ENCODE results near the gene ALKBH6. TPM values are rescaled to one million over a fixed set of nuclear protein-coding genes. Genes with fewer than 3 reads are reported as not detected.

Gene ALKBH6
- total RNA-seq, 2 donors from 2014 or later: 16.2 to 16.5 TPM

DNA sequence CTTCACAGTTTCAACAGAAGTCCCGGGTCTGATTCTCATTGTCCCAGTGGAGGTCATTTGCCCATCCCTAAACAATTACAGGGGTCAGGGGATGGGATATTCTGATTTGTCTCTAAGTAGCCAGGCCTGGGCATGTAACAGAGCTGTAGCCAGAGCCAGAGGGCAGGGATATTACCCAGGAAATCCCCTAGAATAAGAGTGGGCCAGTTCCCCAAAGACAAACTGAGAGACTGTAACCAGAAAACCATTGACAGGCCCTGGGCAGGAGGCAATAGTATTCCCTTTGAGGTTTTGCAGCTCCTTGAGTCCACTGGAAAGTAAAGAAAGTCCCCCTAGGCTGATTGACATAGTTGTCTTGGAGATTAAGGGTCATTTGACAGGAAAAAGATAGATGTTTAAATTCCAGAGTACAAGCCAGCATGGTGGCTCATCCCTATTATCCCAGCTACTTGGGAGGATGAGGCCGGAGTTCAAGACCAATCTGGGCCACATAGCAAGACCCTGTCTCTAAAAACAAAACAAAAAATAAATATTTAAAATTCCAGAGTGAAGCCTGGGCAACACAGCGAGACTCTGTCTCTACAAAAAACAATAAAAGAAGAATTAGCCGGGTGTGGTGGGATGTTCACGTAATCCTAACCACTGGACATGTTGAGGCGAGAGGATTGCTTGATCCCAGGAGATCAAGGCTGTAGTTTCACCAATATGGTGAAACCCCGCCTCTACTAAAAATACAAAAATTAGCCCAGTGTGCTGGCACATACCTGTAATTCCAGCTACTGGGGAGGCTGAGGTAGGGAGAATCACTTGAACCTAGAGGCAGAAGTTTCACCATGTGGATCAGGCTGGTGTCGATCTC, 20.9 kb downstream of the ALKBH6 start:
- Histone ChIP-seq H3K9me3 (no peaks in the 10 kb centered on the region), H3K4me1 (peaks cover 0 to 28% of the 10 kb centered on the region in 2 donors), H3K36me3 (peaks cover 1% of the 10 kb centered on the region), H3K27ac (no peak overlapping the region), H3K4me3 (no peak overlapping the region), H3K27me3 (no peaks in the 10 kb centered on the region)
- no peak for DNase-seq (ENCODE audit: low spot score)
- TF ChIP-seq, protein P1, sequence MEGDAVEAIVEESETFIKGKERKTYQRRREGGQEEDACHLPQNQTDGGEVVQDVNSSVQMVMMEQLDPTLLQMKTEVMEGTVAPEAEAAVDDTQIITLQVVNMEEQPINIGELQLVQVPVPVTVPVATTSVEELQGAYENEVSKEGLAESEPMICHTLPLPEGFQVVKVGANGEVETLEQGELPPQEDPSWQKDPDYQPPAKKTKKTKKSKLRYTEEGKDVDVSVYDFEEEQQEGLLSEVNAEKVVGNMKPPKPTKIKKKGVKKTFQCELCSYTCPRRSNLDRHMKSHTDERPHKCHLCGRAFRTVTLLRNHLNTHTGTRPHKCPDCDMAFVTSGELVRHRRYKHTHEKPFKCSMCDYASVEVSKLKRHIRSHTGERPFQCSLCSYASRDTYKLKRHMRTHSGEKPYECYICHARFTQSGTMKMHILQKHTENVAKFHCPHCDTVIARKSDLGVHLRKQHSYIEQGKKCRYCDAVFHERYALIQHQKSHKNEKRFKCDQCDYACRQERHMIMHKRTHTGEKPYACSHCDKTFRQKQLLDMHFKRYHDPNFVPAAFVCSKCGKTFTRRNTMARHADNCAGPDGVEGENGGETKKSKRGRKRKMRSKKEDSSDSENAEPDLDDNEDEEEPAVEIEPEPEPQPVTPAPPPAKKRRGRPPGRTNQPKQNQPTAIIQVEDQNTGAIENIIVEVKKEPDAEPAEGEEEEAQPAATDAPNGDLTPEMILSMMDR (IDR thresholded peaks at IDR 0.05): no peak

- H3K4me1 ChIP-seq: peaks cover 0 to 31% of the 10 kb centered on the region in 2 donors
- H3K27ac ChIP-seq: no peak overlapping the region
- no peak for DNase-seq (ENCODE audit: low spot score)
- no peaks in the 10 kb centered on the region for H3K27me3 ChIP-seq
- no peak overlapping the region for H3K4me3 ChIP-seq
- no peaks in the 10 kb centered on the region for H3K9me3 ChIP-seq
- TF ChIP-seq, protein P1 (IDR thresholded peaks at IDR 0.05): no peak
- H3K36me3 ChIP-seq: no peaks in the 10 kb centered on the region
Observed at GRCh38 chr19:35991731-35992450, 22.1 kb downstream of the ALKBH6 start.

GRCh38 chr19:35990771-35991730, 23.0 kb downstream of the ALKBH6 start:
- H3K9me3 ChIP-seq: no peaks in the 10 kb centered on the region
- TF ChIP-seq, protein P1 (IDR thresholded peaks at IDR 0.05): no peak

DNA sequence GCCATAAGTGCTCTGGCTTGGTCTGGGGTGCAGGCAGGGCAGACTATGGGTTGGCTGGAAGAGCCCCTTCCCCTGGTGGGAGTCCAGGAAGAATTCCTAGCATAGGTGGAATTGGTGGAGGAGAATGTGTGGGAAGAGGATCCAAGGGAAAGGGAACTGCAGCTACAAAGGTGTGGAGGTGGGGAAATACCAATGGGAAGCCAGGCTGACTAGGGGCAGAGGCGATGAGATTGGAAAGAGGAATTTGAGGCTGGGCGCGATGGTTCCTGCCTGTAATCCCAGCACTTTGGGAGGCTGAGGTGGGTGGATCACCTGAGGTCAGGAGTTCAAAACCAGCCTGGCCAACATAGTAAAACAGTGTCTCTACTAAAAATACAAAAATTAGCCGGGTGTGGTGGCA, 23.9 kb downstream of the ALKBH6 start:
- H3K36me3 ChIP-seq: no peaks in the 10 kb centered on the region
- H3K27me3 ChIP-seq: no peaks in the 10 kb centered on the region
- H3K9me3 ChIP-seq: no peaks in the 10 kb centered on the region
- DNase-seq (ENCODE audit: low spot score): no peak
- H3K4me3 ChIP-seq: no peak overlapping the region
- TF ChIP-seq, protein P1 (IDR thresholded peaks at IDR 0.05): no peak
- peaks cover 0 to 18% of the 10 kb centered on the region in 2 donors for H3K4me1 ChIP-seq
- H3K27ac ChIP-seq: no peak overlapping the region

More at GRCh38 chr19:35990771-35991730, 23.0 kb downstream of the ALKBH6 start:
- peaks cover 0 to 25% of the 10 kb centered on the region in 2 donors for H3K4me1 ChIP-seq
- no peak overlapping the region for H3K27ac ChIP-seq
- DNase-seq (ENCODE audit: low spot score): no peak
- H3K4me3 ChIP-seq: no peak overlapping the region
- H3K36me3 ChIP-seq: no peaks in the 10 kb centered on the region
- H3K27me3 ChIP-seq: no peaks in the 10 kb centered on the region

DNA sequence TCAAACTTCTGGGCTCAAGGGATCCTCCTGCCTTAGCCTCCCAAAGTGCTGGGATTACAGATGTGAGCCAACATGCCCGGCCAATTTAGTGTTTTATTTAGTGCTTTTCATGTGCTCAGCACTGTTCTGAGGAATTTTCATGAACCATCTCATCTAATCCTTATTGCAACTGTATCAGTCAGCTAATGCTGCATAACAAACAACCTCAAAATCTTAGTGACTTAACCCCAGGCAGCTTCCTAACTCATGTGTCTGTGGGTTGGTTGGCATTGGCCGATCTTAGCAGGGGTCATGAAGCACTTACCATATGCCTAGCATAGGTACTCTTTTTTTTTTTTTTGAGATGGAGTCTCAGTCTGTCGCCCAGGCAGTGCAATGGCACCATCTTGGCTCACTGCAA, 25.2 kb downstream of the ALKBH6 start:
- no peak overlapping the region for H3K27ac ChIP-seq
- H3K9me3 ChIP-seq: no peaks in the 10 kb centered on the region
- no peak overlapping the region for H3K4me3 ChIP-seq
- H3K27me3 ChIP-seq: no peaks in the 10 kb centered on the region
- peaks cover 0 to 10% of the 10 kb centered on the region in 2 donors for H3K4me1 ChIP-seq
- H3K36me3 ChIP-seq: no peaks in the 10 kb centered on the region
- DNase-seq (ENCODE audit: low spot score): no peak
- TF ChIP-seq, protein P1 (IDR thresholded peaks at IDR 0.05): no peak

All from right atrium auricular region (tissue), 2 donors.